OCI-LY1 (cell line): Measurements from ENCODE around the gene AGTPBP1.

Experiments
- H2AFZ ChIP-seq: fragments of 200-600 bp; sonication (generic), shearing (Covaris generic); 2 replicates; pipeline ENCODE4 v1.6.0; 2014; ENCODE audit warnings: antibody characterized with exemption, mild to moderate bottlenecking, low read length
- H3F3A ChIP-seq: fragments of 200-600 bp; sonication (generic), shearing (Covaris generic); 2 replicates; pipeline ENCODE4 v1.6.0; 2014; ENCODE audit warnings: mild to moderate bottlenecking, antibody characterized with exemption, low read length, moderate library complexity; ENCODE audit not compliant: insufficient read depth
- H3K27ac ChIP-seq: fragments of 200-600 bp; sonication (generic); 2 replicates; pipeline ENCODE4 v1.5.1; 2014; ENCODE audit warnings: low read length, mixed run types, mild to moderate bottlenecking, low read depth; ENCODE audit not compliant: poor library complexity, severe bottlenecking
- H3K27me3 ChIP-seq: fragments of 200-600 bp; sonication (generic); 2 replicates; pipeline ENCODE4 v1.6.0; 2014; ENCODE audit warnings: antibody characterized with exemption, mild to moderate bottlenecking, low read length, moderate library complexity; ENCODE audit not compliant: insufficient read depth
- H3K36me3 ChIP-seq: fragments of 200-600 bp; sonication (generic); 2 replicates; pipeline ENCODE4 v1.6.1; 2014; ENCODE audit warnings: mild to moderate bottlenecking, antibody characterized with exemption, low read length, moderate library complexity, mixed read lengths; ENCODE audit not compliant: insufficient read depth
- H3K4me1 ChIP-seq: fragments of 200-600 bp; sonication (generic); 2 replicates; pipeline ENCODE4 v1.5.1; 2014; ENCODE audit warnings: mild to moderate bottlenecking, low read length, moderate library complexity; ENCODE audit not compliant: insufficient read depth, severe bottlenecking
- H3K4me2 ChIP-seq: fragments of 200-600 bp; sonication (generic), shearing (Covaris generic); 2 replicates; pipeline ENCODE4 v1.6.1; 2014; ENCODE audit warnings: low read length
- H3K4me3 ChIP-seq: fragments of 200-600 bp; sonication (generic); 2 replicates; pipeline ENCODE4 v1.5.1; 2014; ENCODE audit warnings: low read length, low read depth, mild to moderate bottlenecking, mixed read lengths; ENCODE audit not compliant: poor library complexity, severe bottlenecking
- H3K79me2 ChIP-seq: fragments of 200-600 bp; shearing (Covaris generic); 2 replicates; pipeline ENCODE4 v1.6.1; 2016; ENCODE audit warnings: mixed run types, low read length, mixed read lengths; ENCODE audit not compliant: insufficient read depth
- H3K9ac ChIP-seq: fragments of 200-600 bp; sonication (generic), shearing (Covaris generic); 2 replicates; pipeline ENCODE4 v1.6.1; 2014; ENCODE audit warnings: mild to moderate bottlenecking, low read length, mixed read lengths
- H3K9me2 ChIP-seq: fragments of 200-600 bp; sonication (generic), shearing (Covaris generic); 2 replicates; pipeline ENCODE4 v1.6.1; 2014; ENCODE audit warnings: low read depth, mild to moderate bottlenecking, low read length, mixed read lengths
- H3K9me3 ChIP-seq: fragments of 200-600 bp; shearing (Covaris generic); 2 replicates; pipeline ENCODE4 v1.6.1; 2014; ENCODE audit warnings: low read length, mixed read lengths
- H4K20me1 ChIP-seq: fragments of 200-600 bp; sonication (generic), shearing (Covaris generic); 2 replicates; pipeline ENCODE4 v1.6.0; 2016; ENCODE audit warnings: mild to moderate bottlenecking, low read length; ENCODE audit not compliant: insufficient read depth
- CTCF ChIP-seq: fragments of 200-600 bp; sonication (generic), shearing (Covaris generic); IDR thresholded peaks from 2 replicates; pipeline ENCODE4 v1.5.1; 2017; ENCODE audit warnings: mild to moderate bottlenecking, antibody characterized with exemption, low read length, moderate library complexity, mixed read lengths
- EZH2 ChIP-seq: fragments of 200-600 bp; sonication (generic), shearing (Covaris generic); IDR thresholded peaks from 2 replicates; pipeline ENCODE4 v1.8.0; 2017; ENCODE audit warnings: borderline replicate concordance, mixed run types, mild to moderate bottlenecking, antibody characterized with exemption, low read length, moderate library complexity, mixed read lengths

AGTPBP1 gene

GRCh38 chr9:85730916-85731630 is 10.7 kb downstream of the AGTPBP1 start:
- Histone ChIP-seq H2AFZ (no peak overlapping the region), H3K4me1 (no peaks in the 10 kb centered on the region), H3K36me3 (no peaks in the 10 kb centered on the region), H3K79me2 (peaks cover 77% of the 10 kb centered on the region), H3K9me2 (no peaks in the 10 kb centered on the region), H3K27ac (no peak overlapping the region), H3K9ac (no peak overlapping the region), H3K9me3 (0 out of 2 replicates have a peak, but pooled peaks cover 7% of the 10 kb centered on the region), H3F3A (no peaks in the 10 kb centered on the region), H3K4me2 (no peak overlapping the region), H3K4me3 (no peak overlapping the region), H3K27me3 (no peaks in the 10 kb centered on the region), H4K20me1 (no peaks in the 10 kb centered on the region)
- TF ChIP-seq CTCF (no peak), EZH2 (no peak)

- no peak overlapping the region for H3K4me3 ChIP-seq
- H3K9me2 ChIP-seq = no peaks in the 10 kb centered on the region
- TF ChIP-seq CTCF (no peak), EZH2 (no peak)
- no peaks in the 10 kb centered on the region for H3K4me1 ChIP-seq
- H3K27ac ChIP-seq = no peak overlapping the region
- H3K79me2 ChIP-seq = peaks cover 73% of the 10 kb centered on the region
- no peaks in the 10 kb centered on the region for H4K20me1 ChIP-seq
- no peaks in the 10 kb centered on the region; the same call in 1 of the 2 replicates for H3K36me3 ChIP-seq
- H3K9me3 ChIP-seq = 0 out of 2 replicates have a peak, but pooled peaks cover 7% of the 10 kb centered on the region
- no peaks in the 10 kb centered on the region for H3F3A ChIP-seq
- no peaks in the 10 kb centered on the region for H3K27me3 ChIP-seq
- no peak overlapping the region for H3K4me2 ChIP-seq
- H2AFZ ChIP-seq = no peak overlapping the region
- no peak overlapping the region for H3K9ac ChIP-seq
Observed at GRCh38 chr9:85729882-85730281, 11.9 kb downstream of the AGTPBP1 start.

- Histone ChIP-seq H3K27ac (no peak overlapping the region), H3K9ac (no peak overlapping the region), H3K79me2 (peaks cover 61% of the 10 kb centered on the region), H3K36me3 (peaks cover 8% of the 10 kb centered on the region), H3K4me3 (no peak overlapping the region), H3K4me1 (no peaks in the 10 kb centered on the region), H2AFZ (no peak overlapping the region), H4K20me1 (no peaks in the 10 kb centered on the region), H3K9me3 (no peaks in the 10 kb centered on the region), H3K4me2 (no peak overlapping the region), H3K27me3 (no peaks in the 10 kb centered on the region), H3F3A (no peaks in the 10 kb centered on the region), H3K9me2 (no peaks in the 10 kb centered on the region)
- TF ChIP-seq EZH2 (no peak), CTCF (no peak)
Observed at GRCh38 chr9:85727500-85727899, 14.3 kb downstream of the AGTPBP1 start.
